CD4-positive, alpha-beta T cell (primary cell): Measurements from ENCODE around the gene SERGEF. TPM values are rescaled to one million over a fixed set of nuclear protein-coding genes. Genes with fewer than 3 reads are reported as not detected.

Experiments used
- ATAC-seq: fragments of 200-7000 bp; cut with Tn5 transposase; one replicate; pipeline ENCODE4 v1.10.0; 2022; ENCODE audit warnings: mild to moderate bottlenecking; ENCODE audit not compliant: poor library complexity
- CTCF ChIA-PET: fragments of 350-600 bp; sonication (Branson Sonifier 250); formaldehyde crosslinking; loops from one replicate; lab custom pipeline; 2021; ENCODE audit warnings: antibody characterized with exemption, inconsistent platforms; lab: Charles Lee
- POLR2A ChIA-PET: fragments of 350-600 bp; sonication (Branson Sonifier 250); formaldehyde crosslinking; loops from one replicate; lab custom pipeline; 2021; ENCODE audit warnings: antibody characterized with exemption, inconsistent platforms; lab: Charles Lee
- DNase-seq, 14 experiments: peaks; one replicate each; pipeline ENCODE4 v3.0.0-alpha.2; 2013 to 2020; ENCODE audit warnings: mixed read lengths in 2 of 14
- H3K27ac ChIP-seq, 2 donors: one replicate each; pipeline versions ENCODE4 v1.5.1 to v1.7.0; 2013; ENCODE audit warnings: low read length in 2 of 2, low read depth in 1 of 2, mild to moderate bottlenecking in 1 of 2
- H3K27me3 ChIP-seq, 2 experiments: 1 replicate in 1 of 2; 2 replicates in 1 of 2; pipeline versions ENCODE4 v1.6.1 to v1.7.0; 2013; ENCODE audit warnings: low read length in 2 of 2, control low read depth in 1 of 2, mild to moderate bottlenecking in 1 of 2, moderate library complexity in 1 of 2; ENCODE audit not compliant: insufficient read depth in 2 of 2, control insufficient read depth in 1 of 2
- H3K36me3 ChIP-seq: one replicate; pipeline ENCODE4 v1.6.1; 2013; ENCODE audit warnings: low read length, control low read depth; ENCODE audit not compliant: insufficient read depth
- H3K4me1 ChIP-seq: one replicate; pipeline ENCODE4 v1.6.1; 2013; ENCODE audit warnings: low read length, control low read depth; ENCODE audit not compliant: insufficient read depth
- H3K4me3 ChIP-seq: one replicate; pipeline ENCODE4 v1.5.1; 2013; ENCODE audit warnings: mild to moderate bottlenecking, low read length, moderate library complexity
- H3K9me3 ChIP-seq, 2 experiments: 1 replicate in 1 of 2; 2 replicates in 1 of 2; pipeline versions ENCODE4 v1.6.1 to v1.7.0; 2013; ENCODE audit warnings: low read length in 2 of 2, mild to moderate bottlenecking in 2 of 2, control low read depth in 1 of 2, moderate library complexity in 1 of 2; ENCODE audit not compliant: control insufficient read depth in 1 of 2, insufficient read depth in 1 of 2
- H3K27ac Mint-ChIP-seq: one replicate; pipeline ENCODE4 v1.8.0; 2020; ENCODE audit warnings: mixed read lengths
- H3K27me3 Mint-ChIP-seq: one replicate; pipeline ENCODE4 v1.8.0; 2021; ENCODE audit warnings: mixed read lengths
- H3K36me3 Mint-ChIP-seq: one replicate; pipeline ENCODE4 v1.8.0; 2021; ENCODE audit warnings: low read depth, mixed read lengths
- H3K4me1 Mint-ChIP-seq: one replicate; pipeline ENCODE4 v1.8.0; 2021; ENCODE audit warnings: low read depth, mixed read lengths
- H3K4me3 Mint-ChIP-seq: one replicate; pipeline ENCODE4 v1.8.0; 2020; ENCODE audit warnings: mild to moderate bottlenecking, mixed read lengths
- H3K9me3 Mint-ChIP-seq: one replicate; pipeline ENCODE4 v1.8.0; 2020; ENCODE audit warnings: mixed read lengths
- intact Hi-C, 2 experiments: fragments of 100-400 bp; cut with DNase I in 1 of 2; cut with micrococcal nuclease in 1 of 2; formaldehyde crosslinking; loops; one replicate each; pipeline versions ENCODE4 v1.15.1 to v1.9.0; 2023 to 2025; cut with DNase I, micrococcal nuclease
- total RNA-seq, 174 experiments: library from RNA in 2 of 174; stranded (reverse) in 2 of 174; gene quantifications; one replicate each; pipeline ENCODE4 v1.2.3 and lab custom pipeline; 2021 to 2026
- TF ChIP-seq, protein P1 (sequence below): fragments of 200-600 bp; IDR thresholded peaks from one replicate; pipeline ENCODE4 v1.8.0; 2022; ENCODE audit warnings: antibody characterized with exemption, mild to moderate bottlenecking

Gene SERGEF
- total RNA-seq, 2 experiments from 2014 or later = 35.2 to 37.1 TPM

DNA sequence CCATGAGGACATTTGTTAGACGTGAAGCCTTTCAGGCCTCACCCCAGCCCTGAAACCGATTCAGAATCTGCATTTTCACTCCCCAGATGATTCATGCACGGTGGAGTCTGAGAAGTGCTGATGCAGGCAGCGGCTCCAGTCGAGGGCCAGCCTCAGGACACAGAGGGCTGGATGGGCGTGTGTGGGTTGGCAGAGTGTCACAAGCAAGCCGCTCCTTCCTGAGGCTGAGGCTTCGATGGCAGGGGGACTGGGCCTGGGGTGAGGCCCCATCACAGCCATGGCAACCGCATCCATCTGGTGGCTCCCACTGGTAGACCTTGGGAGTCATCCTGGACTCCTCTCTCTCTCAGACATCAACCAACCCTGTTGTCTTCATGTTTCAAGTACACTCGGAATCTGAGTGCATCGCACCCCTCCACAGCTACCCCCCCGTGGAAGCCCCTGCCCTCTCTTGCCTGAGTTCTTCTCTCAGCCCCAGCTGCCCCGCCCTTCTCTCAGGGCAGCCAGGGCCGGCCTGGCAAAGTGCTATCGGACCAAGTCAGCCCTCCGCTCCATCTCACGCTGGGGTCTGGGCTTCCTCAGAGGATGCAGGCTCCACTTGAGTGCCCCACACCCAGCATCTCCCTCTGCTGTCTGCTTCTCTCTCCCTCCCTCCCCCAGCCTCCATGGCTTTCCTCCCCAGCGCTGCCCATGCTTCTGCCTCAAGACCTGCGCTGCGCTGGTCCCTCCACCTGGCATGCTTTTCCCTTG, 267.6 kb downstream of the SERGEF start:
- no peaks in the 10 kb centered on the region for H3K36me3 ChIP-seq
- ChIA-PET CTCF (no interaction called here), POLR2A (no interaction called here)
- TF ChIP-seq, protein P1, sequence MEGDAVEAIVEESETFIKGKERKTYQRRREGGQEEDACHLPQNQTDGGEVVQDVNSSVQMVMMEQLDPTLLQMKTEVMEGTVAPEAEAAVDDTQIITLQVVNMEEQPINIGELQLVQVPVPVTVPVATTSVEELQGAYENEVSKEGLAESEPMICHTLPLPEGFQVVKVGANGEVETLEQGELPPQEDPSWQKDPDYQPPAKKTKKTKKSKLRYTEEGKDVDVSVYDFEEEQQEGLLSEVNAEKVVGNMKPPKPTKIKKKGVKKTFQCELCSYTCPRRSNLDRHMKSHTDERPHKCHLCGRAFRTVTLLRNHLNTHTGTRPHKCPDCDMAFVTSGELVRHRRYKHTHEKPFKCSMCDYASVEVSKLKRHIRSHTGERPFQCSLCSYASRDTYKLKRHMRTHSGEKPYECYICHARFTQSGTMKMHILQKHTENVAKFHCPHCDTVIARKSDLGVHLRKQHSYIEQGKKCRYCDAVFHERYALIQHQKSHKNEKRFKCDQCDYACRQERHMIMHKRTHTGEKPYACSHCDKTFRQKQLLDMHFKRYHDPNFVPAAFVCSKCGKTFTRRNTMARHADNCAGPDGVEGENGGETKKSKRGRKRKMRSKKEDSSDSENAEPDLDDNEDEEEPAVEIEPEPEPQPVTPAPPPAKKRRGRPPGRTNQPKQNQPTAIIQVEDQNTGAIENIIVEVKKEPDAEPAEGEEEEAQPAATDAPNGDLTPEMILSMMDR = no peak
- Mint-ChIP-seq H3K27me3 (peaks cover 43% of the 10 kb centered on the region), H3K27ac (no peak overlapping the region), H3K4me3 (no peak overlapping the region), H3K4me1 (no peaks in the 10 kb centered on the region), H3K36me3 (no peaks in the 10 kb centered on the region), H3K9me3 (no peaks in the 10 kb centered on the region)
- peaks cover 2 to 8% of the 10 kb centered on the region in 2 experiments for H3K27me3 ChIP-seq
- H3K4me1 ChIP-seq = no peaks in the 10 kb centered on the region
- H3K4me3 ChIP-seq = no peak overlapping the region
- H3K27ac ChIP-seq = no peak overlapping the region
- ATAC-seq (no peak), DNase-seq (no peak)
- H3K9me3 ChIP-seq = peaks cover 0 to 15% of the 10 kb centered on the region in 2 experiments
- intact Hi-C loops = no loop called here

DNA sequence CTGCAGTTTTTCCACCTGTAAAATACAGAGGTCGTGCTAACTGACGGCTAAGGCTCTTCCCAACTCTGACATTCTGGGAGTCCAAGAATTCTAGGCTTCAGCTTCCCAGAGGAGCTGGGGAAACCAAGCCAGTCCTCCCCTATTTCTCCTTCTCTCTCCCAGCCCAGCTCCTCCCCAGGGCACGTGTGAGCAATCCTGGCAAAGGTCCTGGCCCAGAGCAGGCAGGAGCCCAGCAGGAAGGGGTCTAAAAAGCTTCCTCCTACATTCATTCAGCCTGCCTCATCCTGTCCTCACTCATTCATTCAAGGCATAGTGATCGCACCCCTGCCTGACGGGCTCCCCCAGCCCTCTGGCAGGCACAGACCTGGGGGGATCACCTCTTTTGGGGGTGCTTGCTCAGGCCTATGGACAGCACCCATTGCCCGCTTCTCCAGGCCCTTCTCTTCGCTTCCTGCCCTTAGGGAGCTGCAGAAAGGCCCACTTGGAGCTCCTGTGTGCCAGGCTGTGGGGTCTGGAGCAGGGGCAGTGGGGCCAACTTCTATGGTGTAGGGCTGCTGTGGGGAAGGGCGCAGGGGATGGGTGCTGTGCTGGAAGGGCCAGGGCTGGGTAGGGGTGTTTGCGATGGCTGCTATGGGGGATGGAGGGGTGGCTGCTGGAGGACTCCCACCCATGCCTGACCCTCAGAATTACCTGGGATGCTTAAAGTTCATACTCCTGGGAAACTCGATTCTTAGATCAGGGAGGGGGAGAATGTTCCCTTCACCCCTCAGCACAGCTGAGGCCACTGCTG, 268.5 kb downstream of the SERGEF start:
- peaks cover 8% of the 10 kb centered on the region in 2 experiments for H3K27me3 ChIP-seq
- ATAC-seq (no peak), DNase-seq (no peak)
- H3K4me1 Mint-ChIP-seq = no peaks in the 10 kb centered on the region
- H3K4me3 Mint-ChIP-seq = no peak overlapping the region
- H3K36me3 Mint-ChIP-seq = no peaks in the 10 kb centered on the region
- H3K4me1 ChIP-seq = no peaks in the 10 kb centered on the region
- H3K27me3 Mint-ChIP-seq = peaks cover 43% of the 10 kb centered on the region
- no peak overlapping the region for H3K27ac Mint-ChIP-seq
- TF ChIP-seq, protein P1 = no peak
- no peak overlapping the region for H3K27ac ChIP-seq
- H3K4me3 ChIP-seq = no peak overlapping the region
- H3K36me3 ChIP-seq = no peaks in the 10 kb centered on the region
- ChIA-PET POLR2A (no interaction called here), CTCF (no interaction called here)
- H3K9me3 Mint-ChIP-seq = no peaks in the 10 kb centered on the region
- intact Hi-C loops = no loop called here
- H3K9me3 ChIP-seq = peaks cover 0 to 15% of the 10 kb centered on the region in 2 experiments

DNA sequence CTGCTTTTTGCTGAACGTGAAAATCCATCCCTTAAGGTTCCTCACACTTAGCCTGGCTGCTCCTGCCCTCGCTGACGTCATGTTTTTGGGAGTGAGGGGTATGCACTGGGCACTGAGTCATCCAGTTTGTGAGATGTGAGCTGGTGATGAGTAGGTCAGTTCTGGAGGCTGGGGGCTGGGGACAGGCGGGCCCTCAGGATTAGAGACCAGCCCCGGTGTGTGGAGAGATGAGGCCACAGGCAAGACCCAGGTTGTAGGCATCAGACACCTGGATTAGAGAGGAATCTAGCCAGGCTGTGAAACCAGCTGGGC, 269.1 kb downstream of the SERGEF start:
- no peak overlapping the region for H3K4me3 ChIP-seq
- no peak overlapping the region for H3K4me3 Mint-ChIP-seq
- H3K36me3 ChIP-seq = no peaks in the 10 kb centered on the region
- H3K36me3 Mint-ChIP-seq = no peaks in the 10 kb centered on the region
- H3K4me1 ChIP-seq = no peaks in the 10 kb centered on the region
- H3K9me3 ChIP-seq = peaks cover 0 to 15% of the 10 kb centered on the region in 2 experiments
- ATAC-seq (no peak), DNase-seq (no peak)
- POLR2A ChIA-PET = no interaction called here
- H3K27me3 Mint-ChIP-seq = peaks cover 43% of the 10 kb centered on the region
- intact Hi-C loops = no loop called here
- TF ChIP-seq, protein P1 = no peak
- H3K4me1 Mint-ChIP-seq = no peaks in the 10 kb centered on the region
- H3K27ac Mint-ChIP-seq = no peak overlapping the region
- H3K27me3 ChIP-seq = peaks cover 9 to 10% of the 10 kb centered on the region in 2 experiments
- CTCF ChIA-PET = no interaction called here
- no peak overlapping the region for H3K27ac ChIP-seq
- H3K9me3 Mint-ChIP-seq = no peaks in the 10 kb centered on the region
